ENCODE results near the gene TH.

TH gene

DNA sequence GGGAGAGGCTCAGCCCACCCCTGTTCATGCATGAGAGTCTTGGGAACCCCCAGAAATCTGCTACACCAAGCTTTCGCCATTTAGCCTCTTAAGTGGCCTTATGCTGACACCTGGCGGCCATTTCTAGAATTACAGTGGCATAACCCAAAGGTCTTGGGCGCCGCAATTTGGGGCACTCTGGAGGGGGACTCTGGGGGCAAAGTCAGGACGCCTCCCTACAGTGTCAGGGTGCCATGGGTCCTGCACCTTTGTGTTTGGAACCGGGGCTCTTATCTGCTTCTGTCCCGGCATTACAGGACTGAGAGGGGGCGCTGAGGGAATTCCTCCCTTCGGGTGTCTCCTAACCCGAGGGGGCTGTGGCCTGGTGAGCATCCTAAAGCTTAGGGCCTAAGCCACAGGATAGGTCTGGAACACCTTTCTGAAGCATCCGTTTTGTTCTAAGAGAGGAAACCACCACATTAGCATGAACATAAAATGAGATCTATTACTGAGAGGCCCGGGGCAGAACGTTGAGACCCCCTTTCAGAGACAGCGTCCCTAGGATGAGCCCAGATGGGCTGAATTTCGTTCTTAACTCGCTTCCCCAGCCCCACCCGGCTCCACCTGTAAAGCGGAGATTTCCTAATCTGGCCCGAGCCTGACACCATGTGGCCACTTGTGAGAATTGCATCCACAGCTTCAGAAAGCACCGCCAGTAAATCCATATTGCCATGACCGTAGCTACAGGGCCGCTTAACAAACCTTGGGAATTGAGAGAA, 19.9 kb downstream of the TH start:
- DNase-seq (ENCODE audit: low read depth) = peak; percentile 81
- H3K4me3 ChIP-seq (ENCODE audit: low read depth, low read length) = no peak overlapping the region
- TF ChIP-seq, protein P1, sequence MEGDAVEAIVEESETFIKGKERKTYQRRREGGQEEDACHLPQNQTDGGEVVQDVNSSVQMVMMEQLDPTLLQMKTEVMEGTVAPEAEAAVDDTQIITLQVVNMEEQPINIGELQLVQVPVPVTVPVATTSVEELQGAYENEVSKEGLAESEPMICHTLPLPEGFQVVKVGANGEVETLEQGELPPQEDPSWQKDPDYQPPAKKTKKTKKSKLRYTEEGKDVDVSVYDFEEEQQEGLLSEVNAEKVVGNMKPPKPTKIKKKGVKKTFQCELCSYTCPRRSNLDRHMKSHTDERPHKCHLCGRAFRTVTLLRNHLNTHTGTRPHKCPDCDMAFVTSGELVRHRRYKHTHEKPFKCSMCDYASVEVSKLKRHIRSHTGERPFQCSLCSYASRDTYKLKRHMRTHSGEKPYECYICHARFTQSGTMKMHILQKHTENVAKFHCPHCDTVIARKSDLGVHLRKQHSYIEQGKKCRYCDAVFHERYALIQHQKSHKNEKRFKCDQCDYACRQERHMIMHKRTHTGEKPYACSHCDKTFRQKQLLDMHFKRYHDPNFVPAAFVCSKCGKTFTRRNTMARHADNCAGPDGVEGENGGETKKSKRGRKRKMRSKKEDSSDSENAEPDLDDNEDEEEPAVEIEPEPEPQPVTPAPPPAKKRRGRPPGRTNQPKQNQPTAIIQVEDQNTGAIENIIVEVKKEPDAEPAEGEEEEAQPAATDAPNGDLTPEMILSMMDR (IDR thresholded peaks at IDR 0.05; ENCODE audit: low read depth, low read length) = peak; percentile 70
- TF ChIP-seq, protein P2, sequence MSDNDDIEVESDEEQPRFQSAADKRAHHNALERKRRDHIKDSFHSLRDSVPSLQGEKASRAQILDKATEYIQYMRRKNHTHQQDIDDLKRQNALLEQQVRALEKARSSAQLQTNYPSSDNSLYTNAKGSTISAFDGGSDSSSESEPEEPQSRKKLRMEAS (IDR thresholded peaks at IDR 0.05; ENCODE audit: low read depth, low read length) = no peak

DNA sequence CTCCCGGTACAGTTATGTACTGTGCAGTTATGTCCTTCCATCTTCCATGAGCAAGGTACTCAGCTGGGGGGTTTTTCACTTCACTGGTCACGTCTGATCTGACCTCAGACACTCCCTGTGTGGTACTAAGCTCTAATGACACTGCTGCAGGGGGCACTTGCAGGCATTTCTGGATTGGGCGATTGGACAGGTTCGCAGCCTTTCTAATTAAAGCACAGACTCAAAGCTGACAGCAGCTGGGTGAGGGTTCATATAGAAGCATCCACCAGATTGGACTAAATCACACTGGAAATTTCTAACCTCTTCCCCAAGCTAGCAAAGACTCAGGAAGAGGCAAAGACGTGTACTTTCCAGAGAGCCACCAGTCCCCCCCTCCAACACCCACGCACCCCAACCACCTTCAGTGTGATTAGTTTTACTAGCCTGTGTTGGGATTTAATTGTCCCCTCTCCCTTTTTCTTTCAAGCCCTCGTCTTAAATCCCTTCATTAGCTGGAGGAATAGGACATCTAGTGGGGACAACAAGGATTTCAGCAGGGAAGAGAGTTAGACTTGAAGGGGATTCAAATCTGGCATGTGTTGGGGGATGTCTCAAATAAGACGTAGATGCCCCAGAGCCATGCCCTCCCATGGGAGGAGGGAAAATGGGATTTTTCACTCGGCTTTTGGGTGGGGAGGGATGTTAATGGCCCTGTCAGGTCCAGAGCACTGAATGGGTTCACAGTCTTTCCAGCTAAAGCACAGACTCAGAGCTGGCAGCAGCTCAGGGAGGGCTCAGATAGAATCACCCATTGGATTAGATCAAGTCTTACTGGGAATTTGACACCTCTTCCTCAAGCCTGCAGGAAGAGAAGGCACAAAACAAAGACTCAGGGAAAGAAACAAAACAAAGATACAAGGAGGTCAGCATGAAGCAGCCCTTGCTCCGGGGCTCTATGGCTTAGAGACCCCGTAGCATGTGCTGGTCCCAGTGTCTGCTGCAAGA, 21.5 kb downstream of the TH start:
- H3K4me3 ChIP-seq (ENCODE audit: low read depth, low read length) = no peak overlapping the region
- no peak for TF ChIP-seq POLR2A (IDR thresholded peaks at IDR 0.05; ENCODE audit: extremely low read depth, insufficient read length)
- TF ChIP-seq, protein P1 (IDR thresholded peaks at IDR 0.05; ENCODE audit: low read depth, low read length) = peak; percentile 36
- TF ChIP-seq, protein P2 (IDR thresholded peaks at IDR 0.05; ENCODE audit: low read depth, low read length) = no peak
- DNase-seq (ENCODE audit: low read depth) = peak; percentile 58

DNA sequence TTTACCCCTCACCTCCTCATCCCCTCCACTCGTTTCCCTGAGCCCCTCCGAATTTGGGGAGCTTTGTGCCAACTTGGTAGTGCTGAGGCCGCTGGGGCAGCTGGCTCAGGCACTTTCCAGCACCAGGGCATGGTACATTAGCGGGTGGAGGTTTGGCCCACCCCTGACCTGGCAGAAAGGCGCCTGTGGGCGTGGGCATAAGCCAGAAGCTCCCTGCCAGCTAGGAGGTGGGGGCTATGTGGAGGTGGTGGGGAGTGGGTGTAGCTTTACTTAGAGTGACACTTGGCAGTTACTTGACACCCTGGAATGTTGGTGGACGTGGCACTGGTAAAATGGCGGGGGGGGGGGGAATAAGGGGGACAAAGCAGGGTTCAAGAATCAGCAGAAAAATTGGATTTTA, 22.2 kb downstream of the TH start:
- no peak overlapping the region for H3K4me3 ChIP-seq (ENCODE audit: low read depth, low read length)
- TF ChIP-seq, protein P1 (IDR thresholded peaks at IDR 0.05; ENCODE audit: low read depth, low read length) = no peak
- DNase-seq (ENCODE audit: low read depth) = no peak

DNA sequence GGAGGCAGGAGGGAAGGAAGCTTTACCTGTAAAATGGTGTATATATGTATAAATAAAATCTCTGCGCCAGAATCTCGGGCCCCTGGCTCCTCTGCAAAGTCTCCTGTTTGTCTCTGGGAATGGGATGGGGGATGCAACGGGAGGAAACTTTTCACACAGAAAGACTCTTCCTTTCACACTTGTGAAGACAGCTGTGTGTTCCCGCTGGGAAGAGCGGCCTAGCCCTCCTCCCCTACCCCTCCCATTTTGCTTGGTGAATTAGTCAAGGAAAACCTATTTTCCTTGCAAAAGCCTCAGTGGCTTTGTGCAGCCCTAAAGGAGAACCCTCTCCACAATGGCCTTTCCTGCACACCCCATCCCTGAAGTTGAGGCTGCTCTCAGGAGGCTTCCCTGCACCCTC, 23.0 kb downstream of the TH start:
- no peak for DNase-seq (ENCODE audit: low read depth)
- TF ChIP-seq POLR2A (IDR thresholded peaks at IDR 0.05; ENCODE audit: extremely low read depth, insufficient read length) = no peak
- TF ChIP-seq MYC (IDR thresholded peaks at IDR 0.05; ENCODE audit: low read depth, low read length) = no peak

DNA sequence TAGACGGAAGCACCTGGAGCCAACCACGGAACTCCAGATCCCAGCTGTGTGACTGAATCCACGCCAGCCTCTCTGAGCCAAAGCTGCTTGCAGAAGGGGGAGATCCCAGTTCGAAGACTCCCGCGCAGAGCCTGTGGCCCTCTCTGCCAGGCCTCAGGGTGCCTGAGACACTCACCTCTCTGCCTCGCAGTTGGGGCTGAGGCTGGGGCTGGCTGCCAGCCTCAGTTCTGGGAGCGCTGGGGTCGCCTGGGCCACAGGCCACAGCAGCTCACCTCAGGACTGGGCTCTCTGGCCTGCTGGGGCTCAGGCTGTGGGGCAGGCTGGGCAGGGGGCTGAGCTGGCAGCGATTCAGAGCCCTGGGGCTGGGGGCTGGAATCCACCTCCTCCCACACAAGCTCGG, 24.2 kb downstream of the TH start:
- TF ChIP-seq, protein P1 (IDR thresholded peaks at IDR 0.05; ENCODE audit: low read depth, low read length) = no peak
- no peak for TF ChIP-seq POLR2A (IDR thresholded peaks at IDR 0.05; ENCODE audit: extremely low read depth, insufficient read length)
- no peak for DNase-seq (ENCODE audit: low read depth)
- H3K4me3 ChIP-seq (ENCODE audit: low read depth, low read length) = no peak overlapping the region

More for the DNA sequence above, 23.0 kb downstream of the TH start:
- no peak overlapping the region for H3K4me3 ChIP-seq (ENCODE audit: low read depth, low read length)

DNA sequence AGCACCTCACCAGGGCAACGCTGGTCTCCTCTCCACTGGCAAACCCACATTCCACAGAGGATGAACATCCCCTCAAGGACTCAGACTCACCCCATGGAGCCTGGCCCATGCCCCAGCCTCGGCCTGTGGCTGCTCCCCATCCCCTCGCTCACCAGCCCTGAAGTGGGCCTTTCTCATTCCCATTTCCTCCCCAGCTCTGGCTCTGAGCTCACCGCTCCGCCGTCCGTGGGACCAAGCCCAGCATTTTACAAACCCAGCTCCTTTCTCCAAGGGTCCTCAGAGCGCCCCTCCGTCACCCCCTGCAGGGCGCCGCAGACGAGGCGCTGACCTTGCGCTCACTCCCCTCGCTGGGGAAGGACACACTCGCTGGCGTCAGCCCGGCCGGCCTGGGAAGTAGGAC, 25.6 kb downstream of the TH start:
- no peak for DNase-seq (ENCODE audit: low read depth)
- TF ChIP-seq, protein P1 (IDR thresholded peaks at IDR 0.05; ENCODE audit: low read depth, low read length) = no peak
- no peak overlapping the region for H3K4me3 ChIP-seq (ENCODE audit: low read depth, low read length)

All from NB4 (cell line).